Muscle layer of colon (tissue), 2 donors: ENCODE measurements around the gene FGB.

Source experiments
- H3K27ac ChIP-seq: one replicate; pipeline ENCODE4 v1.7.0; 2013; ENCODE audit warnings: low read depth, mild to moderate bottlenecking, low read length, moderate library complexity
- H3K27me3 ChIP-seq, 2 donors: one replicate each; pipeline ENCODE4 v1.7.0; 2013; ENCODE audit warnings: low read length in 2 of 2, mild to moderate bottlenecking in 2 of 2; ENCODE audit not compliant: insufficient read depth in 2 of 2, control insufficient read depth in 1 of 2
- H3K36me3 ChIP-seq: one replicate; pipeline ENCODE4 v1.7.0; 2013; ENCODE audit warnings: mild to moderate bottlenecking, low read length; ENCODE audit not compliant: insufficient read depth
- H3K4me1 ChIP-seq: one replicate; pipeline ENCODE4 v1.7.0; 2013; ENCODE audit warnings: mild to moderate bottlenecking, low read length; ENCODE audit not compliant: insufficient read depth
- H3K4me3 ChIP-seq, 2 donors: one replicate each; pipeline ENCODE4 v1.7.0; 2013; ENCODE audit warnings: low read length in 2 of 2, low read depth in 1 of 2, mild to moderate bottlenecking in 1 of 2, moderate library complexity in 1 of 2
- H3K9ac ChIP-seq: one replicate; pipeline ENCODE4 v1.7.0; 2013; ENCODE audit warnings: low read length
- H3K9me3 ChIP-seq: one replicate; pipeline ENCODE4 v1.7.0; 2013; ENCODE audit warnings: mild to moderate bottlenecking, low read length
- donor health status: abdominal sarcoma.
- donor health status: Adenocarcinoma of cecum.

The FGB gene

GRCh38 chr4:154614306-154614705 is 51.5 kb downstream of the FGB start:
- no peaks in the 10 kb centered on the region for H3K36me3 ChIP-seq
- no peaks in the 10 kb centered on the region for H3K27me3 ChIP-seq
- no peak overlapping the region for H3K9ac ChIP-seq
- no peak overlapping the region for H3K27ac ChIP-seq
- H3K9me3 ChIP-seq = no peaks in the 10 kb centered on the region
- H3K4me3 ChIP-seq = no peak overlapping the region
- H3K4me1 ChIP-seq = no peaks in the 10 kb centered on the region

- Histone ChIP-seq H3K36me3 (no peaks in the 10 kb centered on the region), H3K4me3 (no peak overlapping the region), H3K9me3 (no peaks in the 10 kb centered on the region), H3K9ac (no peak overlapping the region), H3K4me1 (no peaks in the 10 kb centered on the region), H3K27ac (no peak overlapping the region), H3K27me3 (no peaks in the 10 kb centered on the region)
Observed at GRCh38 chr4:154615211-154615610, 52.4 kb downstream of the FGB start.

- H3K9me3 ChIP-seq = no peaks in the 10 kb centered on the region
- H3K27ac ChIP-seq = no peak overlapping the region
- no peaks in the 10 kb centered on the region for H3K36me3 ChIP-seq
- H3K4me3 ChIP-seq = no peak overlapping the region
- no peaks in the 10 kb centered on the region for H3K27me3 ChIP-seq
- no peak overlapping the region for H3K9ac ChIP-seq
- no peaks in the 10 kb centered on the region for H3K4me1 ChIP-seq
Observed at GRCh38 chr4:154616287-154616686, 53.5 kb downstream of the FGB start.

- Histone ChIP-seq H3K36me3 (no peaks in the 10 kb centered on the region), H3K4me3 (no peak overlapping the region), H3K27ac (no peak overlapping the region), H3K9me3 (no peaks in the 10 kb centered on the region), H3K4me1 (no peaks in the 10 kb centered on the region), H3K9ac (no peak overlapping the region), H3K27me3 (no peaks in the 10 kb centered on the region)
Observed at GRCh38 chr4:154616731-154617130, 53.9 kb downstream of the FGB start.

GRCh38 chr4:154617820-154618317 is 55.1 kb downstream of the FGB start:
- Histone ChIP-seq H3K4me3 (no peak overlapping the region), H3K27me3 (no peaks in the 10 kb centered on the region), H3K36me3 (no peaks in the 10 kb centered on the region), H3K9ac (no peak overlapping the region), H3K9me3 (no peaks in the 10 kb centered on the region), H3K27ac (no peak overlapping the region), H3K4me1 (no peaks in the 10 kb centered on the region)

GRCh38 chr4:154618708-154619315 is 56.0 kb downstream of the FGB start:
- Histone ChIP-seq H3K27ac (no peak overlapping the region), H3K4me3 (no peak overlapping the region), H3K36me3 (no peaks in the 10 kb centered on the region), H3K9me3 (no peaks in the 10 kb centered on the region), H3K9ac (no peak overlapping the region), H3K4me1 (no peaks in the 10 kb centered on the region), H3K27me3 (no peaks in the 10 kb centered on the region)

GRCh38 chr4:154620111-154620510 is 57.3 kb downstream of the FGB start:
- Histone ChIP-seq H3K4me3 (no peak overlapping the region), H3K27me3 (no peaks in the 10 kb centered on the region), H3K9me3 (no peaks in the 10 kb centered on the region), H3K27ac (no peak overlapping the region), H3K9ac (no peak overlapping the region), H3K4me1 (no peaks in the 10 kb centered on the region), H3K36me3 (no peaks in the 10 kb centered on the region)
